K562 (cell line): Measurements from ENCODE around the gene ERCC1. TPM values are rescaled to one million over a fixed set of nuclear protein-coding genes. Genes with fewer than 3 reads are reported as not detected.

Source experiments
- ATAC-seq: fragments of 200-7000 bp; cut with Tn5 transposase; 3 replicates; pipeline ENCODE4 v1.9.1; 2020; ENCODE audit warnings: moderate library complexity
- BruUV-seq: library from RNA; stranded (reverse); fragments of 400-500 nt; replicated peaks from 2 replicates; lab custom pipeline; 2021; lab: Mats Ljungman, UMichigan
- CTCF ChIA-PET: fragments of 300-600 bp; formaldehyde crosslinking; extraction: SDS; loops from one replicate; lab custom pipeline; 2021; ENCODE audit warnings: low intra/inter-chr PET ratio; lab: Yijun Ruan, JAX
- POLR2A ChIA-PET: fragments of 300-600, 350-650 bp; sonication (Branson Sonifier 250); formaldehyde crosslinking; extraction: SDS; loops from one replicate; lab custom pipeline; 2021; ENCODE audit warnings: antibody characterized with exemption, inconsistent platforms; lab: Yijun Ruan, JAX
- DNase-seq, 4 experiments: peaks; one replicate each; pipeline versions ENCODE4 v3.0.0 to v3.0.0-alpha.2; 2011 to 2018; ENCODE audit warnings: low spot score in 3 of 4, mixed read lengths in 3 of 4; ENCODE audit errors: extremely low read depth in 1 of 4
- FAIRE-seq: peaks from 2 replicates; lab custom pipeline; 2011; peaks lifted over from hg19 to GRCh38; lab: Jason Lieb, UNC
- H2AFZ ChIP-seq: 2 replicates; pipeline ENCODE4 v1.6.0; 2011; ENCODE audit warnings: low read depth, low read length, control low read depth, inconsistent platforms
- H3K27ac ChIP-seq: fragments of 200-600 bp; 3 replicates; pipeline ENCODE4 v1.8.0; 2011; ENCODE audit warnings: low read depth, mild to moderate bottlenecking, control low read depth, inconsistent platforms, low read length, moderate library complexity, mixed read lengths; ENCODE audit errors: extremely low read depth
- H3K27me3 ChIP-seq, 2 experiments: fragments of 300-600 bp in 1 of 2; 2 replicates in 1 of 2; 3 replicates in 1 of 2; pipeline versions ENCODE4 v1.6.0 to v1.8.0; 2011; ENCODE audit warnings: inconsistent platforms in 2 of 2, low read length in 2 of 2, mild to moderate bottlenecking in 1 of 2, mixed read lengths in 1 of 2, moderate library complexity in 1 of 2; ENCODE audit not compliant: control insufficient read depth in 2 of 2, insufficient read depth in 2 of 2
- H3K36me3 ChIP-seq: fragments of 300-600 bp; 3 replicates; pipeline ENCODE4 v1.8.0; 2011; ENCODE audit warnings: mild to moderate bottlenecking, low read length, inconsistent platforms; ENCODE audit not compliant: control insufficient read depth, insufficient read depth
- H3K4me1 ChIP-seq, 2 experiments: fragments of 200-600 bp in 1 of 2; replicated peaks in 1 of 2; 2 replicates in 1 of 2; 3 replicates in 1 of 2; pipeline versions ENCODE4 v1.5.1 to v1.8.0; 2011; ENCODE audit warnings: inconsistent platforms in 2 of 2, low read length in 2 of 2, mild to moderate bottlenecking in 1 of 2, mixed read lengths in 1 of 2, moderate library complexity in 1 of 2; ENCODE audit not compliant: control insufficient read depth in 2 of 2, insufficient read depth in 2 of 2
- H3K4me2 ChIP-seq: 2 replicates; pipeline ENCODE4 v1.6.1; 2011; ENCODE audit warnings: low read length, control low read depth, inconsistent platforms, mixed read lengths; ENCODE audit not compliant: insufficient read depth
- H3K4me3 ChIP-seq: fragments of 200-600 bp; sonication (generic), shearing (Covaris generic); 2 replicates; pipeline ENCODE4 v1.5.1; 2016; ENCODE audit warnings: control low read depth, inconsistent platforms
- H3K79me2 ChIP-seq: fragments of 200-600 bp; 3 replicates; pipeline ENCODE4 v1.8.0; 2011; ENCODE audit warnings: low read length, inconsistent platforms; ENCODE audit not compliant: control insufficient read depth, insufficient read depth
- H3K9ac ChIP-seq, 2 experiments: 2 replicates each; pipeline versions ENCODE4 v1.6.0 to v1.6.1; 2011; ENCODE audit warnings: low read depth in 2 of 2, low read length in 2 of 2, control low read depth in 1 of 2, inconsistent platforms in 1 of 2, mild to moderate bottlenecking in 1 of 2, mixed read lengths in 1 of 2; ENCODE audit not compliant: insufficient read depth in 1 of 2
- H3K9me1 ChIP-seq: one replicate; pipeline ENCODE4 v1.6.0; 2011; ENCODE audit warnings: inconsistent platforms, mild to moderate bottlenecking, low read length, moderate library complexity; ENCODE audit not compliant: control insufficient read depth, insufficient read depth
- H3K9me3 ChIP-seq: replicated peaks from 2 replicates; pipeline ENCODE4 v1.5.1; 2011; ENCODE audit warnings: low read depth, low read length, inconsistent platforms; ENCODE audit not compliant: control insufficient read depth, insufficient read depth
- H4K20me1 ChIP-seq: replicated peaks from 2 replicates; pipeline ENCODE4 v1.6.1; 2011; ENCODE audit warnings: low read length, inconsistent platforms, mixed read lengths; ENCODE audit not compliant: control insufficient read depth, insufficient read depth
- BCOR ChIP-seq: fragments of 450-650 bp; IDR thresholded peaks from 2 replicates; pipeline ENCODE4 v1.6.1; 2016
- CBX3 ChIP-seq, 2 experiments: IDR thresholded peaks; 1 replicate in 1 of 2; 2 replicates in 1 of 2; pipeline ENCODE4 v1.6.1; 2012; ENCODE audit warnings: inconsistent platforms in 2 of 2, low read length in 2 of 2, borderline replicate concordance in 1 of 2, control low read depth in 1 of 2
- CEBPZ ChIP-seq: fragments of 150-350 bp; IDR thresholded peaks from 2 replicates; pipeline ENCODE4 v1.6.1; 2014; ENCODE audit warnings: low read depth, mild to moderate bottlenecking, low read length, borderline replicate concordance
- CTCF ChIP-seq, 3 experiments: IDR thresholded peaks in 2 of 3; conservative IDR thresholded peaks in 1 of 3; 2 replicates each; pipeline ENCODE4 v1.5.1; 2011 to 2012; ENCODE audit warnings: low read length in 3 of 3, mild to moderate bottlenecking in 3 of 3, control low read depth in 2 of 3, improper control_type of control experiment in 1 of 3, inconsistent platforms in 1 of 3, low read depth in 1 of 3, mixed read lengths in 1 of 3, moderate library complexity in 1 of 3; ENCODE audit not compliant: insufficient read depth in 2 of 3
- ELF4 ChIP-seq: fragments of 450-650 bp; formaldehyde crosslinking; IDR thresholded peaks from 2 replicates; pipeline ENCODE4 v1.4.0; 2022; ENCODE audit warnings: missing genetic modification characterization
- GATAD2A ChIP-seq: fragments of 450-650 bp; IDR thresholded peaks from 2 replicates; pipeline ENCODE4 v1.6.1; 2017
- GATAD2B ChIP-seq: fragments of 450-650 bp; IDR thresholded peaks from 2 replicates; pipeline ENCODE4 v1.6.1; 2017; ENCODE audit warnings: mild to moderate bottlenecking, borderline replicate concordance
- L3MBTL2 ChIP-seq: fragments of 450-650 bp; IDR thresholded peaks from 2 replicates; pipeline ENCODE4 v1.6.1; 2016; ENCODE audit warnings: mild to moderate bottlenecking, moderate library complexity
- MTA3 ChIP-seq: fragments of 450-650 bp; formaldehyde crosslinking; IDR thresholded peaks from 2 replicates; pipeline ENCODE4 v1.6.1; 2017; ENCODE audit warnings: mild to moderate bottlenecking, borderline replicate concordance
- POLR2H ChIP-seq: IDR thresholded peaks from 2 replicates; pipeline ENCODE4 v1.6.1; 2016; ENCODE audit warnings: missing genetic modification characterization, low read depth, mild to moderate bottlenecking, control low read depth, missing compliant biosample characterization, moderate library complexity
- RAD21 ChIP-seq, 2 experiments: fragments of 250-450 bp in 1 of 2; fragments of 450-650 bp in 1 of 2; sonication (Bioruptor Pico) in 1 of 2; formaldehyde crosslinking in 1 of 2; IDR thresholded peaks in 1 of 2; conservative IDR thresholded peaks in 1 of 2; 2 replicates each; pipeline versions ENCODE4 v1.4.0 to v1.8.0; 2020 to 2022; ENCODE audit warnings: mild to moderate bottlenecking in 2 of 2, moderate library complexity in 1 of 2
- TARDBP ChIP-seq: fragments of 450-650 bp; IDR thresholded peaks from 2 replicates; pipeline ENCODE4 v1.6.1; 2016
- ZNF12 ChIP-seq: sonication (generic); formaldehyde crosslinking; IDR thresholded peaks from 2 replicates; pipeline ENCODE4 v1.4.0; 2020; ENCODE audit warnings: mild to moderate bottlenecking, missing genetic modification reagents
- ZNF146 ChIP-seq: IDR thresholded peaks from one replicate; pipeline ENCODE4 v1.6.1; 2018; ENCODE audit warnings: missing compliant biosample characterization; ENCODE audit not compliant: unreplicated experiment
- ZNF316 ChIP-seq: fragments of 450-650 bp; IDR thresholded peaks from 2 replicates; pipeline ENCODE4 v1.6.1; 2016
- ZNF583 ChIP-seq: fragments of 250-450 bp; sonication (Bioruptor Pico); IDR thresholded peaks from 2 replicates; pipeline ENCODE4 v1.4.0; 2020
- WGBS: fragments of 100-300 bp; shearing (Covaris generic); methylation state at CpG from one replicate; pipeline ENCODE4 v1.1.6; 2016; ENCODE audit warnings: low coverage, mixed read lengths; ENCODE audit not compliant: insufficient coverage; ENCODE audit errors: missing lambda C conversion rate; 5-methylcytosine and 5-hydroxymethylcytosine counted together
- in situ Hi-C: fragments of 300-500 bp; cut with MboI; formaldehyde crosslinking; loops from 4 replicates; pipeline ENCODE4 v1.15.0; 2018; ENCODE audit warnings: inconsistent platforms, mixed read lengths
- intact Hi-C: fragments of 100-400 bp; cut with micrococcal nuclease; formaldehyde crosslinking; loops from 2 replicates; pipeline ENCODE4 v1.14.2; 2022
- polyA plus RNA-seq, 8 experiments: library from polyadenylated mRNA; depleted of rRNA in 4 of 8; stranded (reverse) in 5 of 8; unstranded in 3 of 8; fragments of >200 nt; fragmentation: Nextera tagmentation in 2 of 8; fragmentation: Illumina TruSeq in 1 of 8; extraction: Ambion mirVana in 2 of 8; extraction: Trizol in 1 of 8; gene quantifications; 2 replicates each; pipeline versions ENCODE4 v1.2.1 to v1.2.3, GENCODE V29; 2011 to 2014; ENCODE audit warnings: inconsistent platforms in 1 of 8, missing spikeins in 1 of 8
- total RNA-seq, 7 experiments: library from RNA; depleted of rRNA in 6 of 7; stranded (reverse); fragments of >200 nt in 6 of 7; fragmentation: Illumina TruSeq in 2 of 7; extraction: Trizol in 2 of 7; gene quantifications; 2 replicates each; pipeline versions ENCODE4 v1.2.1 to v1.2.3, GENCODE V29; 2011 to 2021; ENCODE audit warnings: low replicate concordance in 1 of 7

The ERCC1 gene
- total and polyA plus RNA-seq, 9 of the 15 experiments (the other 6 are each of a cell fraction or from before 2014, with no cell fraction given): 9.3 to 92.6 (median 60.0) TPM

- TF ChIP-seq CBX3 (IDR thresholded peaks at IDR 0.05; ENCODE audit: borderline replicate concordance in 1 of 2, low read length in 2 of 2) (peak in 1 of 2 experiments; percentile 79; a peak in 2 of 3 replicates), RAD21 (CRISPR knock-in tag; conservative IDR thresholded peaks at IDR 0.05 in 1 of 2, IDR thresholded peaks at IDR 0.05 in 1 of 2) (peak; percentile 16 to 58; a peak in 2 of 4 replicates), ZNF12 (CRISPR knock-in tag) (no peak), CTCF (IDR thresholded peaks at IDR 0.05 in 2 of 3, conservative IDR thresholded peaks at IDR 0.05 in 1 of 3; ENCODE audit: insufficient read depth in 2 of 3, low read depth in 1 of 3, low read length in 3 of 3) (peak; percentile 46 to 60 (median 57))
Observed at GRCh38 chr19:45446295-45446694, 22.6 kb upstream of the ERCC1 start (continued).

GRCh38 chr19:45445139-45445538, 21.4 kb upstream of the ERCC1 start:
- Histone ChIP-seq H3K9me1 (no peaks in the 10 kb centered on the region), H3K79me2 (no peaks in the 10 kb centered on the region), H3K27me3 (no peaks in the 10 kb centered on the region), H2AFZ (no peak overlapping the region), H4K20me1 (0 out of 2 replicates have a peak, but pooled peaks cover 4% of the 10 kb centered on the region), H3K27ac (peak overlapping the region; percentile 92), H3K4me3 (no peak overlapping the region; the same call in 1 of the 2 replicates), H3K36me3 (no peaks in the 10 kb centered on the region), H3K4me2 (peak overlapping the region; percentile 80), H3K4me1 (peaks cover 47 to 54% of the 10 kb centered on the region in 2 experiments), H3K9me3 (no peaks in the 10 kb centered on the region), H3K9ac (peak overlapping the region; percentile 72 to 94)
- intact Hi-C loops: no loop called here
- 67% methylated on average over 4 of the region's 4 CpGs for WGBS
- BruUV-seq: no TSS peak
- FAIRE-seq (no peak), ATAC-seq (no peak), DNase-seq (no peak)
- CTCF ChIA-PET: interaction anchor here (1.1 kb wide), 1 partner anchor 34 kb away, joined by 5 read pairs; no protein-coding TSS in a partner anchor
- POLR2A ChIA-PET: interaction anchor here (0.8 to 1.8 kb wide), 3 partner anchors 11 to 40 kb away, joined by 3 to 19 read pairs (median 4); partner anchors contain the start of gene FOSB
- in situ Hi-C loops: no loop called here
- TF ChIP-seq ELF4 (CRISPR knock-in tag): no peak
- TF ChIP-seq CEBPZ: no peak
- no peak for TF ChIP-seq POLR2H (tag)
- TF ChIP-seq ZNF146 (CRISPR knock-in tag): no peak
- 0 out of 2 replicates have a peak, but pooled peaks have one; percentile 16 for TF ChIP-seq ZNF316
- no peak for TF ChIP-seq L3MBTL2
- TF ChIP-seq GATAD2B: no peak
- no peak for TF ChIP-seq GATAD2A
- TF ChIP-seq BCOR: 0 out of 2 replicates have a peak, but pooled peaks have one; percentile 29
- no peak for TF ChIP-seq MTA3
- TF ChIP-seq ZNF583 (CRISPR knock-in tag): no peak
- no peak for TF ChIP-seq TARDBP
